ENCODE data around the gene GCC1. TPM values are rescaled to one million over a fixed set of nuclear protein-coding genes. Genes with fewer than 3 reads are reported as not detected.

Gene GCC1
- total RNA-seq, 1 experiment from 2014 or later: 16.8 TPM

DNA sequence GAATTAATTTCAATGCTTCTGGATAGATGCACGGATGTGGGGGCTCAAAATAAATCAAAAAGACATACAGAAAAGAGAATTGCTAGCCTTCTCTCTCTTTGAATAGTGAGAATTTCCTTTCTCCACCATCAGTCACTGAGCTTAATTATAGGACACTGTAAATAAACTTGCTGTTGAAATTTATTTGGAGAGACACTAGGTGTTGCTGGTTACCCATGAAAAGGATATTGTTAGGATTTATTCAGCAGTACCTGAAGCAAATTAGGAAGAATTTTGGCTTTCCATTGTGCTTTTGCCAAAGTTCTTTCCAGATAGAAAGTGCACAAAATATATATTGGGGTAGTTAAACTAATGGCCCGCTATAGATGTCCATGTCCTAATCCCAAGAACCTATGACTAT, 27.6 kb downstream of the GCC1 start:
- no peaks in the 10 kb centered on the region for H3K4me1 Mint-ChIP-seq
- H3K4me1 ChIP-seq (ENCODE audit: insufficient read depth, low read length): no peaks in the 10 kb centered on the region
- H3K9me3 ChIP-seq (ENCODE audit: control insufficient read depth, low read depth, low read length): no peaks in the 10 kb centered on the region
- no peak overlapping the region for H4K91ac ChIP-seq (ENCODE audit: insufficient read length, low read depth, low read length)
- H3K23me2 ChIP-seq (ENCODE audit: insufficient read length, low read depth, low read length, poor library complexity, severe bottlenecking): no peaks in the 10 kb centered on the region
- no peak overlapping the region for H2BK12ac ChIP-seq (ENCODE audit: insufficient read length, low read depth, low read length)
- no peak overlapping the region for H4K8ac ChIP-seq (replicated peaks; ENCODE audit: insufficient read length, low read depth, low read length)
- H2BK20ac ChIP-seq (ENCODE audit: low read depth, low read length, poor library complexity, severe bottlenecking): no peak overlapping the region
- H3T11ph ChIP-seq (ENCODE audit: low read length): no peak overlapping the region
- TF ChIP-seq, protein P1, sequence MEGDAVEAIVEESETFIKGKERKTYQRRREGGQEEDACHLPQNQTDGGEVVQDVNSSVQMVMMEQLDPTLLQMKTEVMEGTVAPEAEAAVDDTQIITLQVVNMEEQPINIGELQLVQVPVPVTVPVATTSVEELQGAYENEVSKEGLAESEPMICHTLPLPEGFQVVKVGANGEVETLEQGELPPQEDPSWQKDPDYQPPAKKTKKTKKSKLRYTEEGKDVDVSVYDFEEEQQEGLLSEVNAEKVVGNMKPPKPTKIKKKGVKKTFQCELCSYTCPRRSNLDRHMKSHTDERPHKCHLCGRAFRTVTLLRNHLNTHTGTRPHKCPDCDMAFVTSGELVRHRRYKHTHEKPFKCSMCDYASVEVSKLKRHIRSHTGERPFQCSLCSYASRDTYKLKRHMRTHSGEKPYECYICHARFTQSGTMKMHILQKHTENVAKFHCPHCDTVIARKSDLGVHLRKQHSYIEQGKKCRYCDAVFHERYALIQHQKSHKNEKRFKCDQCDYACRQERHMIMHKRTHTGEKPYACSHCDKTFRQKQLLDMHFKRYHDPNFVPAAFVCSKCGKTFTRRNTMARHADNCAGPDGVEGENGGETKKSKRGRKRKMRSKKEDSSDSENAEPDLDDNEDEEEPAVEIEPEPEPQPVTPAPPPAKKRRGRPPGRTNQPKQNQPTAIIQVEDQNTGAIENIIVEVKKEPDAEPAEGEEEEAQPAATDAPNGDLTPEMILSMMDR (conservative IDR thresholded peaks at IDR 0.05): no peak
- no peak for DNase-seq
- H3K23ac ChIP-seq (ENCODE audit: insufficient read length, low read depth, low read length): no peak overlapping the region
- no peak overlapping the region for H2BK5ac ChIP-seq (ENCODE audit: insufficient read length, low read length)
- no peak overlapping the region for H3K18ac ChIP-seq (ENCODE audit: insufficient read length, low read depth, low read length)
- no peaks in the 10 kb centered on the region for H3K36me3 Mint-ChIP-seq (ENCODE audit: insufficient read depth in 1 of 3, low read depth in 3 of 3)
- no peaks in the 10 kb centered on the region for H3K79me1 ChIP-seq (ENCODE audit: insufficient read depth, low read depth, low read length, poor library complexity, severe bottlenecking)
- H2AFZ ChIP-seq (ENCODE audit: low read length): no peak overlapping the region
- no peaks in the 10 kb centered on the region for H3K79me2 ChIP-seq (ENCODE audit: insufficient read depth, low read length)
- no peak overlapping the region for H3K27ac Mint-ChIP-seq
- H3K4me3 Mint-ChIP-seq: no peak overlapping the region
- no peak overlapping the region for H3K9ac ChIP-seq (ENCODE audit: extremely low read depth, insufficient read length, low read length)
- H3K27me3 Mint-ChIP-seq (ENCODE audit: low read depth): peaks cover 15% of the 10 kb centered on the region
- H4K5ac ChIP-seq (ENCODE audit: insufficient read length, low read depth, low read length): no peak overlapping the region
- H3K9me3 Mint-ChIP-seq: no peaks in the 10 kb centered on the region; a peak in 2 of 5 replicates
- H3K56ac ChIP-seq (ENCODE audit: insufficient read length, low read depth, low read length): no peak overlapping the region
- H3K4me2 ChIP-seq (ENCODE audit: insufficient read depth, insufficient read length, low read length): no peak overlapping the region
- no peaks in the 10 kb centered on the region for H4K20me1 ChIP-seq (ENCODE audit: control insufficient read depth, insufficient read depth, insufficient read length)
- no peak overlapping the region for H2BK120ac ChIP-seq (ENCODE audit: low read depth, low read length, poor library complexity, severe bottlenecking)
- H3K14ac ChIP-seq (ENCODE audit: insufficient read depth, low read length): no peak overlapping the region
- H3K27ac ChIP-seq (ENCODE audit: insufficient read length, low read depth, low read length): no peak overlapping the region
- no peaks in the 10 kb centered on the region for H3K27me3 ChIP-seq (ENCODE audit: insufficient read depth, low read length)
- H3K4ac ChIP-seq (ENCODE audit: low read depth, low read length): no peak overlapping the region
- H2AK5ac ChIP-seq (ENCODE audit: insufficient read length, low read length): no peak overlapping the region
- H2BK15ac ChIP-seq (ENCODE audit: low read depth, low read length): no peak overlapping the region
- WGBS (ENCODE audit: extremely low coverage, insufficient read length, low lambda C conversion rate): no CpG with 5 or more reads among the region's 2 CpGs

Measured in H9 (cell line).